ENCODE data around the gene LYZL1.
A peak's percentile ranks its signal among the peaks of the same experiment; 100 is the strongest.
"Not testable (repeated sequence)": the region's sequence is repeated elsewhere in the genome, so short reads cannot be mapped to it uniquely, and the experiment has no call there.

LYZL1 gene

GRCh38 chr10:29265210-29265768, 23.6 kb upstream of the LYZL1 start:
- DNase-seq, result no peak

GRCh38 chr10:29266641-29267040, 22.2 kb upstream of the LYZL1 start:
- no peak for DNase-seq

- no peak for DNase-seq
Measured at GRCh38 chr10:29268011-29268410, 20.9 kb upstream of the LYZL1 start.

- DNase-seq, result no peak
Measured at GRCh38 chr10:29269486-29269885, 19.4 kb upstream of the LYZL1 start.

GRCh38 chr10:29270883-29271282, 18.0 kb upstream of the LYZL1 start:
- no peak for DNase-seq

- DNase-seq, result no peak
Measured at GRCh38 chr10:29271877-29272276, 17.0 kb upstream of the LYZL1 start.

GRCh38 chr10:29273478-29273877, 15.4 kb upstream of the LYZL1 start:
- DNase-seq, result peak; percentile 1

GRCh38 chr10:29276251-29276850, 12.5 kb upstream of the LYZL1 start:
- DNase-seq, result no peak

- DNase-seq, result no peak
Measured at GRCh38 chr10:29277296-29277695, 11.6 kb upstream of the LYZL1 start.

- DNase-seq, result no peak
Measured at GRCh38 chr10:29279779-29280487, 8.9 kb upstream of the LYZL1 start.

GRCh38 chr10:29280488-29280840, 8.4 kb upstream of the LYZL1 start:
- DNase-seq, result no peak

GRCh38 chr10:29285624-29286051, 3.2 kb upstream of the LYZL1 start:
- no peak for DNase-seq

GRCh38 chr10:29287635-29288034, 1.2 kb upstream of the LYZL1 start:
- DNase-seq, result no peak

GRCh38 chr10:29291561-29291960, 2.7 kb downstream of the LYZL1 start:
- not testable (repeated sequence) for DNase-seq

- not testable (repeated sequence) for DNase-seq
Measured at GRCh38 chr10:29292406-29292805, 3.5 kb downstream of the LYZL1 start.

GRCh38 chr10:29295813-29296212, 6.9 kb downstream of the LYZL1 start:
- no peak for DNase-seq

GRCh38 chr10:29297678-29298077, 8.8 kb downstream of the LYZL1 start:
- DNase-seq, result no peak

GRCh38 chr10:29301359-29301910, 12.6 kb downstream of the LYZL1 start:
- DNase-seq, result no peak

GRCh38 chr10:29302499-29302898, 13.6 kb downstream of the LYZL1 start:
- no peak for DNase-seq

- peak; percentile 56 for DNase-seq
Measured at GRCh38 chr10:29304264-29304994, 15.6 kb downstream of the LYZL1 start.

GRCh38 chr10:29304995-29305335, 16.1 kb downstream of the LYZL1 start:
- DNase-seq, result no peak

GRCh38 chr10:29306688-29307087, 17.8 kb downstream of the LYZL1 start:
- no peak for DNase-seq

GRCh38 chr10:29308142-29308541, 19.3 kb downstream of the LYZL1 start:
- not testable (repeated sequence) for DNase-seq

- DNase-seq, result no peak
Measured at GRCh38 chr10:29309465-29309864, 20.6 kb downstream of the LYZL1 start.

Measured in kidney glomerular epithelial cell (primary cell).